ENCODE data around the gene CCSER1.
"Not testable (repeated sequence)": the region's sequence is repeated elsewhere in the genome, so short reads cannot be mapped to it uniquely, and the experiment has no call there.

Gene CCSER1

GRCh38 chr4:91212211-91212610 is 1085.0 kb downstream of the CCSER1 start:
- no peak overlapping the region for H3K4me3 ChIP-seq (ENCODE audit: low read depth, low read length)
- DNase-seq (ENCODE audit: low read depth, low spot score): no peak
- no peak for TF ChIP-seq CTCF (IDR thresholded peaks at IDR 0.05; ENCODE audit: low read depth, low read length)
- in situ Hi-C loops (cut with HindIII; ENCODE audit: low sequenced_read_pairs): no loop called here

GRCh38 chr4:91217831-91218403 is 1090.7 kb downstream of the CCSER1 start:
- DNase-seq (ENCODE audit: low read depth, low spot score); H3K4me3 ChIP-seq (ENCODE audit: low read depth, low read length); in situ Hi-C loops (cut with HindIII; ENCODE audit: low sequenced_read_pairs): not testable (repeated sequence)

GRCh38 chr4:91220315-91220714 is 1093.1 kb downstream of the CCSER1 start:
- in situ Hi-C loops (cut with HindIII; ENCODE audit: low sequenced_read_pairs): no loop called here
- TF ChIP-seq CTCF (IDR thresholded peaks at IDR 0.05; ENCODE audit: low read depth, low read length): no peak
- no peak overlapping the region for H3K4me3 ChIP-seq (ENCODE audit: low read depth, low read length)
- no peak for DNase-seq (ENCODE audit: low read depth, low spot score)

- DNase-seq (ENCODE audit: low read depth, low spot score): no peak
- in situ Hi-C loops (cut with HindIII; ENCODE audit: low sequenced_read_pairs): no loop called here
- TF ChIP-seq CTCF (IDR thresholded peaks at IDR 0.05; ENCODE audit: low read depth, low read length): no peak
- H3K4me3 ChIP-seq (ENCODE audit: low read depth, low read length): no peak overlapping the region
These were observed 1094.8 kb downstream of the CCSER1 start for GRCh38 chr4:91222014-91222413.

- in situ Hi-C loops (cut with HindIII; ENCODE audit: low sequenced_read_pairs): no loop called here
- no peak for DNase-seq (ENCODE audit: low read depth, low spot score)
- TF ChIP-seq CTCF (IDR thresholded peaks at IDR 0.05; ENCODE audit: low read depth, low read length): no peak
- no peak overlapping the region for H3K4me3 ChIP-seq (ENCODE audit: low read depth, low read length)
These were observed 1099.7 kb downstream of the CCSER1 start for GRCh38 chr4:91226867-91227266.

- no peak for TF ChIP-seq CTCF (IDR thresholded peaks at IDR 0.05; ENCODE audit: low read depth, low read length)
- DNase-seq (ENCODE audit: low read depth, low spot score): no peak
- in situ Hi-C loops (cut with HindIII; ENCODE audit: low sequenced_read_pairs): no loop called here
- no peak overlapping the region for H3K4me3 ChIP-seq (ENCODE audit: low read depth, low read length)
These were observed 1101.5 kb downstream of the CCSER1 start for GRCh38 chr4:91228659-91229058.

GRCh38 chr4:91233164-91233563 is 1106.0 kb downstream of the CCSER1 start:
- DNase-seq (ENCODE audit: low read depth, low spot score): no peak
- H3K4me3 ChIP-seq (ENCODE audit: low read depth, low read length): no peak overlapping the region
- in situ Hi-C loops (cut with HindIII; ENCODE audit: low sequenced_read_pairs): no loop called here
- no peak for TF ChIP-seq CTCF (IDR thresholded peaks at IDR 0.05; ENCODE audit: low read depth, low read length)

Data from astrocyte of the spinal cord (primary cell).